MM.1S (cell line): ENCODE results near the gene VEPH1.

Source experiments
- DNase-seq: peaks from one replicate; pipeline ENCODE4 v3.0.0-alpha.2; 2015
- H2AFZ ChIP-seq: fragments of 300-600 bp; sonication (generic); 2 replicates; pipeline ENCODE4 v1.6.0; 2016; ENCODE audit warnings: antibody characterized with exemption, low read length
- H3F3A ChIP-seq: fragments of 300-600 bp; sonication (generic); 2 replicates; pipeline ENCODE4 v1.6.1; 2016; ENCODE audit warnings: mild to moderate bottlenecking, antibody characterized with exemption, low read length, moderate library complexity, mixed read lengths; ENCODE audit not compliant: insufficient read depth
- H3K27ac ChIP-seq: fragments of 300-600 bp; sonication (generic); 2 replicates; pipeline ENCODE4 v1.5.1; 2016; ENCODE audit warnings: mild to moderate bottlenecking, low read length
- H3K27me3 ChIP-seq: fragments of 300-600 bp; sonication (generic); replicated peaks from 2 replicates; pipeline ENCODE4 v1.6.0; 2016; ENCODE audit warnings: low read length; ENCODE audit not compliant: insufficient read depth
- H3K36me3 ChIP-seq: fragments of 300-600 bp; sonication (generic); replicated peaks from 2 replicates; pipeline ENCODE4 v1.6.1; 2016; ENCODE audit warnings: mild to moderate bottlenecking, low read length, mixed read lengths; ENCODE audit not compliant: insufficient read depth
- H3K4me1 ChIP-seq: fragments of 300-600 bp; sonication (generic); 2 replicates; pipeline ENCODE4 v1.6.1; 2016; ENCODE audit warnings: low read length, mixed read lengths
- H3K4me2 ChIP-seq: fragments of 300-600 bp; sonication (generic); 2 replicates; pipeline ENCODE4 v1.6.0; 2016; ENCODE audit warnings: low read depth, low read length
- H3K4me3 ChIP-seq: fragments of 300-600 bp; sonication (generic); 2 replicates; pipeline ENCODE4 v1.5.1; 2016; ENCODE audit warnings: low read length, mixed read lengths
- H3K79me2 ChIP-seq: fragments of 300-600 bp; sonication (generic); 2 replicates; pipeline ENCODE4 v1.6.1; 2016; ENCODE audit warnings: mixed run types, low read length, mixed read lengths
- H3K9ac ChIP-seq: fragments of 300-600 bp; sonication (generic); 2 replicates; pipeline ENCODE4 v1.6.1; 2016; ENCODE audit warnings: low read length, mixed read lengths
- H3K9me2 ChIP-seq: fragments of 300-600 bp; sonication (generic); replicated peaks from 2 replicates; pipeline ENCODE4 v1.6.1; 2016; ENCODE audit warnings: mild to moderate bottlenecking, low read length, mixed read lengths; ENCODE audit not compliant: insufficient read depth
- H3K9me3 ChIP-seq: fragments of 300-600 bp; sonication (generic); replicated peaks from 2 replicates; pipeline ENCODE4 v1.6.1; 2016; ENCODE audit warnings: mild to moderate bottlenecking, low read length, mixed read lengths; ENCODE audit not compliant: insufficient read depth
- H4K20me1 ChIP-seq: fragments of 300-600 bp; sonication (generic); 2 replicates; pipeline ENCODE4 v1.6.1; 2016; ENCODE audit warnings: mild to moderate bottlenecking, low read length, moderate library complexity, mixed read lengths; ENCODE audit not compliant: insufficient read depth
- CTCF ChIP-seq: fragments of 300-600 bp; sonication (generic); IDR thresholded peaks from 2 replicates; pipeline ENCODE4 v1.5.1; 2016; ENCODE audit warnings: antibody characterized with exemption, low read length, mixed read lengths
- EZH2 ChIP-seq: fragments of 300-600 bp; sonication (generic); optimal IDR thresholded peaks from 2 replicates; pipeline ENCODE3; 2017; ENCODE audit warnings: low read depth, mild to moderate bottlenecking, antibody characterized with exemption, low read length, mixed read lengths
- EZH2phosphoT487 ChIP-seq: fragments of 300-600 bp; sonication (generic); IDR thresholded peaks from 2 replicates; pipeline ENCODE4 v1.6.1; 2018; ENCODE audit warnings: antibody characterized with exemption, low read length

The VEPH1 gene

GRCh38 chr3:157249606-157250005 lies 253.6 kb downstream of the VEPH1 start:
- Histone ChIP-seq H3K36me3 (no peaks in the 10 kb centered on the region), H4K20me1 (no peaks in the 10 kb centered on the region), H3K79me2 (no peaks in the 10 kb centered on the region), H2AFZ (no peak overlapping the region), H3K9me3 (no peaks in the 10 kb centered on the region), H3K4me2 (no peak overlapping the region), H3K27me3 (no peaks in the 10 kb centered on the region), H3K9ac (no peak overlapping the region), H3K27ac (no peak overlapping the region), H3K4me3 (no peak overlapping the region), H3K9me2 (no peaks in the 10 kb centered on the region), H3K4me1 (peaks cover 7% of the 10 kb centered on the region), H3F3A (no peaks in the 10 kb centered on the region)
- DNase-seq: no peak
- no peak for TF ChIP-seq EZH2phosphoT487
- no peak for TF ChIP-seq CTCF
- TF ChIP-seq EZH2: no peak

GRCh38 chr3:157248590-157249422 lies 254.4 kb downstream of the VEPH1 start:
- TF ChIP-seq EZH2phosphoT487: no peak
- no peak for TF ChIP-seq EZH2
- TF ChIP-seq CTCF: no peak
- Histone ChIP-seq H2AFZ (peak overlapping the region; percentile 8; the same call in 1 of the 2 replicates), H3K79me2 (no peaks in the 10 kb centered on the region), H3K9me3 (no peaks in the 10 kb centered on the region), H3K4me3 (no peak overlapping the region), H3K27ac (no peak overlapping the region), H3K9ac (no peak overlapping the region), H3K9me2 (no peaks in the 10 kb centered on the region), H3K4me1 (peaks cover 7% of the 10 kb centered on the region), H3K4me2 (peak overlapping the region; percentile 18; the same call in 1 of the 2 replicates), H3K27me3 (no peaks in the 10 kb centered on the region), H3F3A (no peaks in the 10 kb centered on the region), H3K36me3 (no peaks in the 10 kb centered on the region), H4K20me1 (no peaks in the 10 kb centered on the region)
- DNase-seq: peak; percentile 57

- Histone ChIP-seq H3F3A (no peaks in the 10 kb centered on the region), H3K36me3 (no peaks in the 10 kb centered on the region), H2AFZ (no peak overlapping the region), H3K4me2 (no peak overlapping the region), H3K9me2 (no peaks in the 10 kb centered on the region), H3K9ac (no peak overlapping the region), H3K4me1 (peaks cover 7% of the 10 kb centered on the region), H3K27ac (no peak overlapping the region), H3K79me2 (no peaks in the 10 kb centered on the region), H3K4me3 (no peak overlapping the region), H4K20me1 (no peaks in the 10 kb centered on the region), H3K9me3 (no peaks in the 10 kb centered on the region), H3K27me3 (no peaks in the 10 kb centered on the region)
- TF ChIP-seq CTCF (no peak), EZH2phosphoT487 (no peak), EZH2 (no peak)
- DNase-seq: no peak
Observed at GRCh38 chr3:157247391-157247790, 255.8 kb downstream of the VEPH1 start.
